B cell (primary cell): Measurements from ENCODE around the gene ZNF749. TPM values are rescaled to one million over a fixed set of nuclear protein-coding genes. Genes with fewer than 3 reads are reported as not detected.

Experiments
- ATAC-seq: fragments of 200-7000 bp; cut with Tn5 transposase; one replicate; pipeline ENCODE4 v1.10.0; 2021; ENCODE audit warnings: low read depth, mild to moderate bottlenecking, moderate number of reproducible peaks, moderate library complexity
- CTCF ChIA-PET: fragments of 350-600 bp; sonication (Branson Sonifier 250); formaldehyde crosslinking; loops from one replicate; lab custom pipeline; 2021; ENCODE audit warnings: antibody characterized with exemption, inconsistent platforms; lab: Charles Lee
- POLR2A ChIA-PET: fragments of 350-600 bp; sonication (Branson Sonifier 250); formaldehyde crosslinking; loops from one replicate; lab custom pipeline; 2021; ENCODE audit warnings: antibody characterized with exemption; lab: Charles Lee
- DNase-seq: peaks from one replicate; pipeline ENCODE4 v3.0.0; 2013
- H2AFZ ChIP-seq: 2 replicates; pipeline ENCODE4 v1.6.1; 2012; ENCODE audit warnings: mild to moderate bottlenecking, low read depth, low read length; ENCODE audit not compliant: insufficient read depth, poor library complexity, severe bottlenecking
- H3K27ac ChIP-seq, 2 donors: 1 replicate in 1 of 2; 2 replicates in 1 of 2; pipeline ENCODE4 v1.5.1; 2012 to 2013; ENCODE audit warnings: low read length in 2 of 2, mild to moderate bottlenecking in 2 of 2, moderate library complexity in 1 of 2
- H3K27me3 ChIP-seq, 4 experiments: fragments of 200-600 bp in 1 of 4; sonication (generic) in 1 of 4; replicated peaks in 1 of 4; 1 replicate in 2 of 4; 2 replicates in 2 of 4; pipeline versions ENCODE4 v1.6.1 to v1.7.0; 2013 to 2016; ENCODE audit warnings: low read length in 3 of 4, mild to moderate bottlenecking in 2 of 4, mixed read lengths in 1 of 4, moderate library complexity in 1 of 4; ENCODE audit not compliant: insufficient read depth in 4 of 4, control insufficient read depth in 3 of 4; ENCODE audit errors: control extremely low read depth in 1 of 4
- H3K36me3 ChIP-seq, 2 experiments: replicated peaks in 1 of 2; 1 replicate in 1 of 2; 2 replicates in 1 of 2; pipeline versions ENCODE4 v1.6.1 to v1.7.1; 2013; ENCODE audit warnings: low read length in 1 of 2; ENCODE audit not compliant: insufficient read depth in 2 of 2, control insufficient read depth in 1 of 2; ENCODE audit errors: control extremely low read depth in 1 of 2, extremely low read depth in 1 of 2
- H3K4me1 ChIP-seq, 2 donors: fragments of 200-600 bp in 1 of 2; sonication (generic) in 1 of 2; 1 replicate in 1 of 2; 2 replicates in 1 of 2; pipeline versions ENCODE4 v1.5.1 to v1.6.1; 2013 to 2017; ENCODE audit warnings: low read length in 2 of 2; ENCODE audit not compliant: control insufficient read depth in 2 of 2, insufficient read depth in 2 of 2
- H3K4me2 ChIP-seq: replicated peaks from 2 replicates; pipeline ENCODE3; 2012; ENCODE audit warnings: mild to moderate bottlenecking, low read depth, low read length; ENCODE audit not compliant: poor library complexity, severe bottlenecking
- H3K4me3 ChIP-seq, 5 experiments: fragments of 200-600 bp in 1 of 5; sonication (generic) in 1 of 5; 1 replicate in 3 of 5; 2 replicates in 2 of 5; pipeline versions ENCODE4 v1.5.1 to v1.7.0; 2011 to 2016; ENCODE audit warnings: low read length in 4 of 5, mild to moderate bottlenecking in 4 of 5, low read depth in 2 of 5, control low read depth in 1 of 5, moderate library complexity in 1 of 5; ENCODE audit not compliant: insufficient read depth in 1 of 5; ENCODE audit errors: control extremely low read depth in 1 of 5, extremely low read depth in 1 of 5
- H3K79me2 ChIP-seq: fragments of 200-600 bp; sonication (generic); one replicate; pipeline ENCODE4 v1.6.0; 2016; ENCODE audit warnings: low read length; ENCODE audit not compliant: control insufficient read depth, insufficient read depth
- H3K9ac ChIP-seq: fragments of 200-600 bp; sonication (generic); 2 replicates; pipeline ENCODE4 v1.6.1; 2017; ENCODE audit warnings: mild to moderate bottlenecking, low read length, moderate library complexity
- H3K9me3 ChIP-seq, 3 donors: one replicate each; pipeline versions ENCODE4 v1.6.1 to v1.7.1; 2013; ENCODE audit warnings: low read length in 2 of 3; ENCODE audit not compliant: control insufficient read depth in 2 of 3, insufficient read depth in 1 of 3; ENCODE audit errors: control extremely low read depth in 1 of 3
- H4K20me1 ChIP-seq: 2 replicates; pipeline ENCODE4 v1.6.0; 2012; ENCODE audit warnings: mild to moderate bottlenecking, low read length; ENCODE audit not compliant: insufficient read depth, control insufficient read depth, poor library complexity, severe bottlenecking
- H3K27ac Mint-ChIP-seq: one replicate; pipeline ENCODE4 v1.8.0; 2021; ENCODE audit warnings: mixed read lengths
- H3K27me3 Mint-ChIP-seq: one replicate; pipeline ENCODE4 v1.8.0; 2021; ENCODE audit warnings: mixed read lengths
- H3K4me1 Mint-ChIP-seq: one replicate; pipeline ENCODE4 v1.8.0; 2021; ENCODE audit warnings: mixed read lengths
- H3K4me3 Mint-ChIP-seq: one replicate; pipeline ENCODE4 v1.8.0; 2021; ENCODE audit warnings: mixed read lengths
- H3K9me3 Mint-ChIP-seq: one replicate; pipeline ENCODE4 v1.8.0; 2022; ENCODE audit warnings: mixed read lengths; ENCODE audit not compliant: insufficient read depth
- EZH2 ChIP-seq: IDR thresholded peaks from 2 replicates; pipeline ENCODE4 v1.6.1; 2012; ENCODE audit warnings: borderline replicate concordance, low read depth, mild to moderate bottlenecking, moderate library complexity, low read length; ENCODE audit not compliant: insufficient read depth, poor library complexity, severe bottlenecking
- WGBS: methylation state at CpG from one replicate; pipeline ENCODE4 v1.1.5; 2013; ENCODE audit warnings: missing lambda C conversion rate; ENCODE audit not compliant: insufficient coverage; 5-methylcytosine and 5-hydroxymethylcytosine counted together
- intact Hi-C: fragments of 100-400 bp; cut with micrococcal nuclease; formaldehyde crosslinking; loops from one replicate; pipeline ENCODE4 v1.10.0; 2022
- polyA plus RNA-seq: library from polyadenylated mRNA; depleted of rRNA; stranded (reverse); fragments of >200 nt; gene quantifications from 2 replicates; pipeline ENCODE4 v1.2.3, GENCODE V29; 2012
- total RNA-seq, 2 donors: library from RNA; stranded (reverse); fragments of 120-200 nt in 1 of 2; gene quantifications; 1 replicate in 1 of 2; 2 replicates in 1 of 2; pipeline versions ENCODE4 v1.2.3 to v1.2.4, GENCODE V29; 2013 to 2022
- TF ChIP-seq, protein P1 (sequence below): fragments of 200-600 bp; IDR thresholded peaks from one replicate; pipeline ENCODE4 v1.8.0; 2022; ENCODE audit warnings: antibody characterized with exemption, mild to moderate bottlenecking

ZNF749 gene
- total and polyA plus RNA-seq, 2 donors (not counting 1 experiment from before 2014, with no cell fraction given) = 9.3 to 20.1 TPM

GRCh38 chr19:57389730-57390598 is 45.2 kb upstream of the ZNF749 start, which contains the start of gene ZNF548:
Gene ZNF548 (plus strand): TSS chr19:57389854. CDS start chr19:57390100, 246 bp downstream.
- Histone ChIP-seq H3K36me3 (peaks cover 0 to 17% of the 10 kb centered on the region in 2 experiments), H3K27ac (peak within 1 kb of the TSS; percentile 93), H4K20me1 (peaks cover 5% of the 10 kb centered on the region), H3K27me3 (no peaks in the 10 kb centered on the region), H3K4me1 (peaks cover 17 to 19% of the 10 kb centered on the region in 2 donors), H2AFZ (peak within 1 kb of the TSS; percentile 93), H3K9ac (peak within 1 kb of the TSS; percentile 88), H3K4me3 (peak within 1 kb of the TSS; percentile 65 to 93 (median 89)), H3K9me3 (peaks cover 0 to 3% (median 0%) of the 10 kb centered on the region in 3 donors), H3K4me2 (peak within 1 kb of the TSS; percentile 87), H3K79me2 (peaks cover 64% of the 10 kb centered on the region)
- no peaks in the 10 kb centered on the region for H3K27me3 Mint-ChIP-seq
- CTCF ChIA-PET = interaction anchor here (0.9 kb wide), 2 partner anchors 15 to 291 kb away, joined by 3 read pairs; no protein-coding TSS in a partner anchor
- no peaks in the 10 kb centered on the region for H3K9me3 Mint-ChIP-seq
- POLR2A ChIA-PET = interaction anchor here (1.1 to 1.5 kb wide), 3 partner anchors 21 to 319 kb away, joined by 5 read pairs; partner anchors contain the start of genes ZNF154, ZNF17 and ZNF805
- DNase-seq (peak; percentile 99), ATAC-seq (peak; percentile 99)
- WGBS = under 1% methylated on average over 50 of the region's 50 CpGs
- intact Hi-C loops = loop anchor here (1.0 to 10.0 kb wide), 12 partner anchors 21 to 615 kb away; partner anchors contain the start of genes TRAPPC2B, ZNF17, ZNF264 and ZNF419
- TF ChIP-seq EZH2 = no peak
- TF ChIP-seq, protein P1, sequence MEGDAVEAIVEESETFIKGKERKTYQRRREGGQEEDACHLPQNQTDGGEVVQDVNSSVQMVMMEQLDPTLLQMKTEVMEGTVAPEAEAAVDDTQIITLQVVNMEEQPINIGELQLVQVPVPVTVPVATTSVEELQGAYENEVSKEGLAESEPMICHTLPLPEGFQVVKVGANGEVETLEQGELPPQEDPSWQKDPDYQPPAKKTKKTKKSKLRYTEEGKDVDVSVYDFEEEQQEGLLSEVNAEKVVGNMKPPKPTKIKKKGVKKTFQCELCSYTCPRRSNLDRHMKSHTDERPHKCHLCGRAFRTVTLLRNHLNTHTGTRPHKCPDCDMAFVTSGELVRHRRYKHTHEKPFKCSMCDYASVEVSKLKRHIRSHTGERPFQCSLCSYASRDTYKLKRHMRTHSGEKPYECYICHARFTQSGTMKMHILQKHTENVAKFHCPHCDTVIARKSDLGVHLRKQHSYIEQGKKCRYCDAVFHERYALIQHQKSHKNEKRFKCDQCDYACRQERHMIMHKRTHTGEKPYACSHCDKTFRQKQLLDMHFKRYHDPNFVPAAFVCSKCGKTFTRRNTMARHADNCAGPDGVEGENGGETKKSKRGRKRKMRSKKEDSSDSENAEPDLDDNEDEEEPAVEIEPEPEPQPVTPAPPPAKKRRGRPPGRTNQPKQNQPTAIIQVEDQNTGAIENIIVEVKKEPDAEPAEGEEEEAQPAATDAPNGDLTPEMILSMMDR = peak; percentile 42
- peaks cover 31% of the 10 kb centered on the region for H3K4me1 Mint-ChIP-seq
- H3K4me3 Mint-ChIP-seq = peak within 1 kb of the TSS; percentile 99
- peak within 1 kb of the TSS; percentile 98 for H3K27ac Mint-ChIP-seq
